Measurements from ENCODE around the gene ARHGEF16. TPM values are rescaled to one million over a fixed set of nuclear protein-coding genes. Genes with fewer than 3 reads are reported as not detected.

The ARHGEF16 gene
- total RNA-seq, 4 donors from 2014 or later, result 5.9 to 13.6 (median 8.4) TPM

DNA sequence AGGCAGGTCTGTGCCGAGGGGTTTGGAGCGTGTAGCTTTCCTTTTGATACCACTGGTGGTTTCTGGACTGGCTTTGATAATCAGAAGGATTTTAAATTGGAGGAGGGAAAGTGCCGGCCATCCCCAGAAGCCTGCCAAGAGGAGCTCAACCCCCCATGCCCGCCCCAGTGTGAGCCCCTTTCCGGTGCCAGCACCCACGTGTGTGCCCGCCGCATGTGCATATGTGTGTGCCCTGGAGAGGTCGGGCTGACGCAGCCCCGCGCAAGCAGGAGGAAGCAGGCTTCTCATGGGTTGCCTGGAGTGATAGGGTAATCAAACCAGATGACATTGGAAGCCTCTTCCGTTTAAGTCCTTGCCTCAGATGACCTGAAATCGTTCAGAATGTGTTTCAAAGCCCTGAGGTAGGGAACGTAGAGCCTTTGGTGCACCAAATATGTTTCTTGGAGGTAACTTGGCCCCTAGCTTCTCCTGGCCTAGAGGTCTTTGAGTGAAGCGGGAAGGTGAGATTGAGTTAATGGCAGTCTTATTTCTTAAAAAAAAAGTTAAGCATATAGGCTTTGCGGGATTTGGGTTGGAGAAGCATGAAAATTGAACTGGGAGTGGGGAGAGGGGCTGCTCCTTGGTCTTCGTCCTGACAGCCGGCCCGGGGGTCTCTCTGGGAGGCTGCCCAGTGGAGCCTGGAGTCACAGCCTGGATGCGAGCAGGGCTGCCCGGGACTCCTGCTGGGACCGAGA is 34.1 kb upstream of the ARHGEF16 start:
- H3K27me3 ChIP-seq, result peaks cover 64% of the 10 kb centered on the region

DNA sequence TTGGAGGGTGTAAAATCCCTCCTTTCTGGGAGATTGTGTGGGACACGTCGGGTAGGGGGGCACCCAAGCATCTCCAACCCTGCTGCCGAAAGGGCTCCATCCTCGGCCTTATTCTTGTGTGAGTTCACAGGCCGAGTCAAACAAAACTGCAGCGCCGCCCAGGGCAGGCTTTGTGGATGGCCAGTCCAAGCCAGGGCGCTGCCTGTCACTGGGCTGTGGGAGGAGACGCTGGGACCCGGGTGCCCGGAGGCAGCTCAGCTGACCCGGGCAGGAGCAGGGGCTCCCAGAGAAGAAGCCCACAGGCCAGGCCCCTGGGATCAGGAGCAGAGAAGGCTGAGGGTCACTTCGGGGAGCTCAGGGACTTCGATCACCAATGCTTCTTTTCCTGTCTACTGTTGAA is 31.8 kb upstream of the ARHGEF16 start:
- Histone ChIP-seq H3K4me3 (no peak overlapping the region), H3K9me3 (no peaks in the 10 kb centered on the region), H3K36me3 (no peaks in the 10 kb centered on the region), H3K4me1 (peaks cover 22% of the 10 kb centered on the region), H3K27me3 (peaks cover 52% of the 10 kb centered on the region), H3K27ac (peak overlapping the region; percentile 26)
- TF ChIP-seq, protein P1, sequence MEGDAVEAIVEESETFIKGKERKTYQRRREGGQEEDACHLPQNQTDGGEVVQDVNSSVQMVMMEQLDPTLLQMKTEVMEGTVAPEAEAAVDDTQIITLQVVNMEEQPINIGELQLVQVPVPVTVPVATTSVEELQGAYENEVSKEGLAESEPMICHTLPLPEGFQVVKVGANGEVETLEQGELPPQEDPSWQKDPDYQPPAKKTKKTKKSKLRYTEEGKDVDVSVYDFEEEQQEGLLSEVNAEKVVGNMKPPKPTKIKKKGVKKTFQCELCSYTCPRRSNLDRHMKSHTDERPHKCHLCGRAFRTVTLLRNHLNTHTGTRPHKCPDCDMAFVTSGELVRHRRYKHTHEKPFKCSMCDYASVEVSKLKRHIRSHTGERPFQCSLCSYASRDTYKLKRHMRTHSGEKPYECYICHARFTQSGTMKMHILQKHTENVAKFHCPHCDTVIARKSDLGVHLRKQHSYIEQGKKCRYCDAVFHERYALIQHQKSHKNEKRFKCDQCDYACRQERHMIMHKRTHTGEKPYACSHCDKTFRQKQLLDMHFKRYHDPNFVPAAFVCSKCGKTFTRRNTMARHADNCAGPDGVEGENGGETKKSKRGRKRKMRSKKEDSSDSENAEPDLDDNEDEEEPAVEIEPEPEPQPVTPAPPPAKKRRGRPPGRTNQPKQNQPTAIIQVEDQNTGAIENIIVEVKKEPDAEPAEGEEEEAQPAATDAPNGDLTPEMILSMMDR (IDR thresholded peaks at IDR 0.05), result no peak
- TF ChIP-seq POLR2AphosphoS5 (IDR thresholded peaks at IDR 0.05) (no peak), POLR2A (IDR thresholded peaks at IDR 0.05) (no peak), EP300 (IDR thresholded peaks at IDR 0.05) (no peak)
- WGBS, result 94% methylated on average over 7 of the region's 14 CpGs
- no peak for DNase-seq (ENCODE audit: low spot score in 2 of 2)

More for the DNA sequence above, 34.1 kb upstream of the ARHGEF16 start:
- H3K4me1 ChIP-seq, result peaks cover 22% of the 10 kb centered on the region
- no peak overlapping the region for H3K4me3 ChIP-seq
- TF ChIP-seq POLR2A (IDR thresholded peaks at IDR 0.05), result no peak
- TF ChIP-seq, protein P1 (IDR thresholded peaks at IDR 0.05), result no peak
- TF ChIP-seq POLR2AphosphoS5 (IDR thresholded peaks at IDR 0.05), result no peak
- TF ChIP-seq EP300 (IDR thresholded peaks at IDR 0.05), result no peak
- WGBS, result 85% methylated on average over 23 of the region's 23 CpGs
- H3K36me3 ChIP-seq, result no peaks in the 10 kb centered on the region
- no peak overlapping the region for H3K27ac ChIP-seq
- no peaks in the 10 kb centered on the region for H3K9me3 ChIP-seq
- DNase-seq (ENCODE audit: low spot score in 2 of 2), result no peak

DNA sequence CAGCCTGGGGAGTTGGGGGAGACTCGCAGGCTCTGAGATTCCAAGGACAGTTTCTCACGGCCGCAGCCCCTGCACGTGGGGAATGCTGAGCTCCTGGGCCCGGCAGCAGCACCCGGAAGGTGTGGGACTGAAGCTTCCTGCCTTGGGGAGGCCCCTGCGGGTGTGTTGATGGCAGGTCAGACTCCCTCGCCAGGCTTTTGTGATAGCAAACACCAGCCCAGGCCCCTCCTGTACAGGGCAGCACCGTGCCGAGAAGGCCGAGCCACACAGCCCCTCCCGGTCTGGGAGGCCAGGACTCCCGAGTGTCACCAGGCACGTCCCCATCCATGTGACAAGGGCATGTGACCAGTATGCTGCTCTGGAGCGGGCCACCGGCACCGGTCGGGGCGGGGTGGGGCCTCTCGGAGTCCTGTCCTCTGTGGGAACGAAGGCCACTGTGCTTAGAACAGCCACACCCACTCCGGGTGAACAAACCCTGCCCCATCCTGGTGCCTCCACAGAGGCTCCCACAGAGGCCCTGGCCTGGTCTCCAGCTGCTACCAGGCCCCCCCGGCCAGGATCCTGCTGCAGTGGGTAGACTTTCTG is 31.1 kb upstream of the ARHGEF16 start:
- no peaks in the 10 kb centered on the region for H3K36me3 ChIP-seq
- TF ChIP-seq POLR2A (IDR thresholded peaks at IDR 0.05), result no peak
- TF ChIP-seq, protein P1 (IDR thresholded peaks at IDR 0.05), result no peak
- no peak for TF ChIP-seq EP300 (IDR thresholded peaks at IDR 0.05)
- TF ChIP-seq POLR2AphosphoS5 (IDR thresholded peaks at IDR 0.05), result no peak
- H3K27ac ChIP-seq, result peak overlapping the region; percentile 26
- H3K4me3 ChIP-seq, result no peak overlapping the region
- no peaks in the 10 kb centered on the region for H3K9me3 ChIP-seq
- DNase-seq (ENCODE audit: low spot score in 2 of 2), result no peak
- peaks cover 22% of the 10 kb centered on the region for H3K4me1 ChIP-seq
- 50% methylated on average over 1 of the region's 23 CpGs for WGBS
- peaks cover 45% of the 10 kb centered on the region for H3K27me3 ChIP-seq

DNA sequence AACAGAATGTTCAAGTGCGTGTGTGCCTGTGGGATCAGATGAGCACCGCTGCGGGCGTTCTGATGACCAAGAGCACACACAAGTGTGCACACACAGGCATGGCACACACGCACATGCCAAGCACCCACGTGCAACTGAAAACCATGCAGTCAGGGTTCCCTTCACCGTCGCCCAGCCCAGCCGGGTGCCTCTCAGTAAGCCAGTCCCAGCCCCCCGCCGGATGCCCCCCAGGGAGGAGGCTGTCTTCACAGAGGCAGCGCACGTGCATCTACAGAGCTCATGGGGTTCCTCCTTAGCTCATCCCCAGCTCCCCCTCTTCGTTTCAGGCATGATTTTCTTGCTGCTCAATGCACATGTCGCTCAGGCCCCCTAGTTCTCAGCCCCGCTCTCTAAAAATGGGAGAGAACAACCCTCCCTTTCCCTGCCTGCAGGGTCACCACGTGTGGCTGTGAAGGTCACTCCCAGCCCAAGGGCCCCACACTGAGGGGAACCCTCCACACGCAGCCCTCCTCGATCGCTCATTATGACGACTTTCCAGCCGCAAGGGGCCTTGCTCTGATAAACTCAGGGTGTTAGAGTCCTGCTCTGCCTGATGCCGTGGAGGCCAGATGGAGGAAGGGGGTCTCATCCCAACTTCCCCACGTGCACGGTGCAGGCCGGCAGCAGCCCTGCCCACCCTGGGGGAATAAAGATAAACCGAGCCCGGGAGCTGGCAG is 30.4 kb upstream of the ARHGEF16 start:
- peaks cover 22% of the 10 kb centered on the region for H3K4me1 ChIP-seq
- 70% methylated on average over 22 of the region's 28 CpGs for WGBS
- peaks cover 38% of the 10 kb centered on the region for H3K27me3 ChIP-seq
- TF ChIP-seq POLR2AphosphoS5 (IDR thresholded peaks at IDR 0.05), result no peak
- TF ChIP-seq POLR2A (IDR thresholded peaks at IDR 0.05), result no peak
- TF ChIP-seq, protein P1 (IDR thresholded peaks at IDR 0.05), result no peak
- TF ChIP-seq EP300 (IDR thresholded peaks at IDR 0.05), result no peak
- no peaks in the 10 kb centered on the region for H3K9me3 ChIP-seq
- no peaks in the 10 kb centered on the region for H3K36me3 ChIP-seq
- H3K4me3 ChIP-seq, result no peak overlapping the region
- H3K27ac ChIP-seq, result no peak overlapping the region
- DNase-seq (ENCODE audit: low spot score in 2 of 2), result no peak

All from suprapubic skin (tissue), 4 donors.